ENCODE results near the gene COLGALT1.

Gene COLGALT1

GRCh38 chr19:17625043-17625442, 69.6 kb downstream of the COLGALT1 start:
- DNase-seq, result no peak

GRCh38 chr19:17625980-17626379, 70.5 kb downstream of the COLGALT1 start:
- DNase-seq, result no peak

- DNase-seq, result no peak
Measured at GRCh38 chr19:17626456-17627015, 71.1 kb downstream of the COLGALT1 start.

- no peak for DNase-seq
Measured at GRCh38 chr19:17627161-17627560, 71.7 kb downstream of the COLGALT1 start.

GRCh38 chr19:17627921-17628320, 72.5 kb downstream of the COLGALT1 start:
- no peak for DNase-seq

GRCh38 chr19:17629760-17630159, 74.3 kb downstream of the COLGALT1 start:
- DNase-seq, result no peak

- DNase-seq, result no peak
Measured at GRCh38 chr19:17632577-17632976, 77.1 kb downstream of the COLGALT1 start.
